Measurements from ENCODE around the gene GCKR. TPM values are rescaled to one million over a fixed set of nuclear protein-coding genes. Genes with fewer than 3 reads are reported as not detected.

Gene GCKR, protein sequence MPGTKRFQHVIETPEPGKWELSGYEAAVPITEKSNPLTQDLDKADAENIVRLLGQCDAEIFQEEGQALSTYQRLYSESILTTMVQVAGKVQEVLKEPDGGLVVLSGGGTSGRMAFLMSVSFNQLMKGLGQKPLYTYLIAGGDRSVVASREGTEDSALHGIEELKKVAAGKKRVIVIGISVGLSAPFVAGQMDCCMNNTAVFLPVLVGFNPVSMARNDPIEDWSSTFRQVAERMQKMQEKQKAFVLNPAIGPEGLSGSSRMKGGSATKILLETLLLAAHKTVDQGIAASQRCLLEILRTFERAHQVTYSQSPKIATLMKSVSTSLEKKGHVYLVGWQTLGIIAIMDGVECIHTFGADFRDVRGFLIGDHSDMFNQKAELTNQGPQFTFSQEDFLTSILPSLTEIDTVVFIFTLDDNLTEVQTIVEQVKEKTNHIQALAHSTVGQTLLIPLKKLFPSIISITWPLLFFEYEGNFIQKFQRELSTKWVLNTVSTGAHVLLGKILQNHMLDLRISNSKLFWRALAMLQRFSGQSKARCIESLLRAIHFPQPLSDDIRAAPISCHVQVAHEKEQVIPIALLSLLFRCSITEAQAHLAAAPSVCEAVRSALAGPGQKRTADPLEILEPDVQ
- total RNA-seq, result not detected in 2 replicates

DNA sequence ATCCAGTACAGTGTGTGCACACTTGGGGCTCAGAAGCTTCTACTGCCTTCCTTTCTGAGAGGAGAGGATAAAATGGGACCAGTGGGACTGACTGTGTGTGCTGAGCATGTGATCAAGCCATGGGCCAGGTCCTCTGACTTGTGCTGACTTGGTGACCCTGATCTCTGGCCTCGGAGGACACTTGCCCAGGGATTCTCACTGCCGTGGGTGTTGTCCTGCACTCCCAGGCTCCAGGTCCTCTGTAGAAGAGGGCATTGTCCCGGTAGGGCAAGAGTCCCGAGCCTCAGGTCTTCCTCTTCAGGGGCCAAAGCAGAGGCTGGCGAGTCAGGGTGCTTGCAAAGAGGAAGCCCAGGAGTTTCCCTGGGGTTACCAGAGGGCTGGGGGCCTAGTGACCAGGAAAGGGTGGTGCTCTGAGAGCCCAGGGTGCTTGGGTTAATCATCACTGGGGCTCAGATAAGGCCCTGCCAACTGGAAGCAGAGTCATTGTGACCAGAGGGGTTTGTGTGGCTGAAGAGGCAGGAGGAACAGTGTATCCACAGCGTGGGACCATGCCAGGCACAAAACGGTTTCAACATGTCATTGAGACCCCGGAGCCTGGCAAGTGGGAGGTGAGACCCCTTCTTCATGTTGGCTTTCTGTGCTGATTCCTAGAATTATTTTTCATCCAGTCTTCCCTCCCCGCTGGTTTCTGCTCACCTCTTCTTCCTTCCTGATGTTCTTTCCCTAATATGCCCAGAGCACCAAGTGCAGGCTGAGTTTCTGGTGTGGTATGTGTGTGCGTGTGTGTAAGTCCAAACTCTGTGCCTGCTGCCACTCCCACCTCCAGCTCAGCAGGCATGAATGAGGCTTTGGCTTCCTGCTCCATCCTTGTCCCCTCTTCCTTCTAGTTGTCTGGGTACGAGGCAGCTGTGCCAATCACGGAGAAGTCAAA lies at the start of gene GCKR:
Gene GCKR (plus strand): TSS at position 483 of the 931 bp plus-strand sequence. CDS start 66 bp downstream, at position 549.

DNA sequence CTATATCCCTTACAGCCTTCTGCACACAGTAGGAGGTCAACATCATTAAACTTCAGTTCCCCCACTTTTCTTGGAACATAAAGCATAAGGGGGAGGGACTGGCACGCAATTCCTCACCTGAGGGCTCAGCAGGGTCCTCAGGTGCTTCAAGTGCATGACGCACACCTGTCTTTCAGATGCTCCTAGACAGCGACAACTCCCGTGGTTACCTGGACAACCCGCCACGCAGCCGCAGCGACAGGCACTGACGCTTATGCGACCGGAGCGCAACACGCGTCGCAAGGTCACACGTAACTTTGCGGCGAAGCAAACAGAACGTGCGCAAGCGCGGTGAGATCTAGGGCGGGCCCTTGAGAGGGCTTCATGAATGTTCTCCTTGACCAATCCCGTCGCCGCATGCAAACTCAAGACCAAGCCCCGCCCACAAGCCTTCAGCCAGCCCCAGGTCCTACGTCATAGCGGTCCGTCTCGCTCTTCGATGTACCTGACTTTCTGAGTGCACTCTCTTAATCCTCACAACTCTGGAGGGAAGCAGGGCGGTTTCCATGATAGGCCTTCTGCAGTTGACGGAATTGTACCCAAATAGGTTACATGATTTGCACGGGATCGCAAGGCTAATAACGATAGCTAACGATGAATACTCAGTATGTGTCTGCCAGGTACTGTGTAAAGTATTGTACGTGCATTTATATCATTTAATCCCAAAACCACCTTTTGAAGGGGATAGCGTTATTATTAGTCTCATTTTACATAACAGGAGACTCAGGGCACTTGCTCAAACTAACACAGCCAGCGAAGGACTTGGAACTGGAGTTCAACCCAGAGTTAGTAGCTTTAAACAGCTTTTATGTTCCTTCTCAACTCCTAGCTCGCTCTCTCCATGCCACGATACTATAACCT lies 6.9 kb upstream of the GCKR start, which contains the start of gene IFT172:
Gene IFT172 (minus strand): TSS at position 246 of the 900 bp plus-strand sequence. CDS start 90 bp downstream, at position 156.

DNA sequence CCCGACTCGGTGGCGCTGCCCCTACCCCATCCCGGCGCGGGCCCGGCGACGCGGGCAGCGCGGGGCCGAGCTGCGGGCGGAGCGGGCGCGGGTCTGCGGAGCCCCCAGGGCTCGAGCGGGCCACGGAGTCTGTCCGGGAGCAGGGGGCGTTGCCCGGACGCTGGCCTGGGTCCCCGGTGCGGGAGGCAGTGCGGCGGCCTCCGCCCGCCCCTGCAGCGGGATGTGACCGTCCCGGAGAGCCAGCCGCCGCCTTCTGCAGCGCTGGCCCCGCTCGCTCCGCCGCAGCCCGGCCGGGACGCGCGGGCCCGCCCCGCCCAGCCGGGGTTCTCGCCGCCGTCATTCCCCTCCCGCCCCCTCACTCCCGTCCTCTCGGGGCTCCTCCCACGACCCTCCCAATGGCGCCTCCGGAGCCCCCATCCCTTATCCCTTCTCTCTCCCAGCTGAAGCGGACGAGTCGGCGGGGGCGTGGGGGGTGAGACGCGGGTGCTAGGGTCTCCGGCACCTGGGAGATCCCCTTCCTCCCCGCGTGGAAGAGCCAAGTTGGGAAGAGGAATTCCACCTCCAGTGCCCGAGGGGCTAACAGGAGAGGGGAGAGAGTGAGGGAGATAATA lies 1.6 kb upstream of the GCKR start, which contains the start of gene FNDC4:
Gene FNDC4 (minus strand): TSS at position 257 of the 611 bp plus-strand sequence. CDS start 521 bp downstream, outside the sequence.

Other genes with a start within 250 kb of the GCKR start
- gene SLC30A3, start 233.8 kb upstream of the GCKR start, total RNA-seq, result not detected in 2 replicates
- gene DNAJC5G, start 221.4 kb upstream of the GCKR start, total RNA-seq, result not detected in 2 replicates
- gene TRIM54, start 214.4 kb upstream of the GCKR start, total RNA-seq, result not detected in 2 replicates
- 0.49 and 1.7 TPM in 2 replicates for gene UCN, start 188.4 kb upstream of the GCKR start, total RNA-seq
- 73.2 and 88.3 TPM in 2 replicates for gene MPV17, start 173.7 kb upstream of the GCKR start, total RNA-seq
- 38.6 and 48.0 TPM in 2 replicates for gene GTF3C2, start 140.1 kb upstream of the GCKR start, total RNA-seq
- gene EIF2B4, start 126.5 kb upstream of the GCKR start, total RNA-seq, result 35.3 and 37.6 TPM in 2 replicates
- gene SNX17, start 126.2 kb upstream of the GCKR start, total RNA-seq, result 86.1 and 106 TPM in 2 replicates
- 9.1 and 11.0 TPM in 2 replicates for gene ZNF513, start 116.1 kb upstream of the GCKR start, total RNA-seq
- gene PPM1G, start 87.2 kb upstream of the GCKR start, total RNA-seq, result 114 and 115 TPM in 2 replicates
- gene NRBP1, start 68.2 kb upstream of the GCKR start, total RNA-seq, result 64.1 and 83.3 TPM in 2 replicates
- 44.1 and 86.7 TPM in 2 replicates for gene KRTCAP3, start 54.5 kb upstream of the GCKR start, total RNA-seq
- 8.2 and 9.2 TPM in 2 replicates for gene IFT172, start 7.1 kb upstream of the GCKR start, total RNA-seq
- 9.7 and 12.5 TPM in 2 replicates for gene FNDC4, start 1.6 kb upstream of the GCKR start, total RNA-seq
- gene ZNF512, start 86.2 kb downstream of the GCKR start, total RNA-seq, result 14.7 and 22.4 TPM in 2 replicates
- gene CCDC121, start 132.2 kb downstream of the GCKR start, total RNA-seq, result 0.21 and 0.74 TPM in 2 replicates
- gene GPN1, start 132.2 kb downstream of the GCKR start, total RNA-seq, result 27.7 and 33.7 TPM in 2 replicates
- gene SUPT7L, start 166.8 kb downstream of the GCKR start, total RNA-seq, result 13.7 and 16.1 TPM in 2 replicates
- gene SLC4A1AP, start 167.1 kb downstream of the GCKR start, total RNA-seq, result 16.3 and 20.4 TPM in 2 replicates